ENCODE data around the gene FAF1. TPM values are rescaled to one million over a fixed set of nuclear protein-coding genes. Genes with fewer than 3 reads are reported as not detected.

FAF1 gene
- total RNA-seq, 1 donor from 2014 or later: 54.3 TPM

DNA sequence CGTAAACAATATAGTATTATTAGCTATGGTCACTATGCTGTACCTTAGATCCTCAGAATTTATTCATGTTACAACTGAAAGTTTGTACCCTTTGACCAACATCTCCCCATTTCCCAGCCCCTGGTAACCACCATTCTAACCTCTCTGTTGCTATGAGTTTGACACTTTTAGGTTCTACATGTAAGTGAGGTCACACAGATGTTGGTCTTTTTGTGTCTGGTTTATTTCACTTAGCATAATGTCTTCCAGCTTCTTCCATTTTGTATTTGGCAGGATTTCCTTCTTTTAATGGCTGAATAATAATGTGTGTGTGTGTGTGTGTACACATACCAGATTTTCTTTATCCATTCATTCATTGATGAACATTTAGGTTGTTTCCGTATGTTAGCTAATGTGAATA lies 139.5 kb downstream of the FAF1 start:
- DNase-seq (ENCODE audit: low spot score): no peak
- H3K4me1 Mint-ChIP-seq (ENCODE audit: unreplicated experiment): no peaks in the 10 kb centered on the region
- TF ChIP-seq, protein P1, sequence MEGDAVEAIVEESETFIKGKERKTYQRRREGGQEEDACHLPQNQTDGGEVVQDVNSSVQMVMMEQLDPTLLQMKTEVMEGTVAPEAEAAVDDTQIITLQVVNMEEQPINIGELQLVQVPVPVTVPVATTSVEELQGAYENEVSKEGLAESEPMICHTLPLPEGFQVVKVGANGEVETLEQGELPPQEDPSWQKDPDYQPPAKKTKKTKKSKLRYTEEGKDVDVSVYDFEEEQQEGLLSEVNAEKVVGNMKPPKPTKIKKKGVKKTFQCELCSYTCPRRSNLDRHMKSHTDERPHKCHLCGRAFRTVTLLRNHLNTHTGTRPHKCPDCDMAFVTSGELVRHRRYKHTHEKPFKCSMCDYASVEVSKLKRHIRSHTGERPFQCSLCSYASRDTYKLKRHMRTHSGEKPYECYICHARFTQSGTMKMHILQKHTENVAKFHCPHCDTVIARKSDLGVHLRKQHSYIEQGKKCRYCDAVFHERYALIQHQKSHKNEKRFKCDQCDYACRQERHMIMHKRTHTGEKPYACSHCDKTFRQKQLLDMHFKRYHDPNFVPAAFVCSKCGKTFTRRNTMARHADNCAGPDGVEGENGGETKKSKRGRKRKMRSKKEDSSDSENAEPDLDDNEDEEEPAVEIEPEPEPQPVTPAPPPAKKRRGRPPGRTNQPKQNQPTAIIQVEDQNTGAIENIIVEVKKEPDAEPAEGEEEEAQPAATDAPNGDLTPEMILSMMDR (IDR thresholded peaks at IDR 0.05; ENCODE audit: unreplicated experiment): no peak
- H3K27me3 Mint-ChIP-seq (ENCODE audit: unreplicated experiment): no peaks in the 10 kb centered on the region
- no peak overlapping the region for H3K4me3 Mint-ChIP-seq (ENCODE audit: unreplicated experiment)
- H3K36me3 Mint-ChIP-seq (ENCODE audit: low read depth, unreplicated experiment): no peaks in the 10 kb centered on the region
- H3K27ac Mint-ChIP-seq (ENCODE audit: unreplicated experiment): no peak overlapping the region
- H3K9me3 Mint-ChIP-seq (ENCODE audit: unreplicated experiment): no peaks in the 10 kb centered on the region

DNA sequence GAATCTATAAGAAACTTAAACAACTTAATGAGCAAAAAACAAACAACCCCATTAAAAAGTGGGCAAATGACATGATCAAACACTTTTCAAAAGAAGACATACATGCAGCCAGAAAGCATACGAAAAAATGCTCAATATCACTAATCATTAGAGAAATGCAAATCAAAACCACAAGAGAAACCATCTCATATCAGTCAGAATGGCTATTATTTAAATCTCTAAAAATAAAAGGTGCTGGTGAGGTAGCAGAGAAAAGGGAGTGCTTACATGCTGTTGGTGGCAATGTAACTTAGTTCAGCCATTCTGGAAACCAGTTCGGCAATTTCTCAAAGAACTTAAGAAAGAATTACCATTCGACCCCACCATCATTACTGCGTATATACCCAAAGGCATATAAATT lies 147.7 kb downstream of the FAF1 start:
- no peaks in the 10 kb centered on the region for H3K9me3 Mint-ChIP-seq (ENCODE audit: unreplicated experiment)
- peaks cover under 1% of the 10 kb centered on the region for H3K36me3 Mint-ChIP-seq (ENCODE audit: low read depth, unreplicated experiment)
- peak overlapping the region; percentile 45 for H3K27ac Mint-ChIP-seq (ENCODE audit: unreplicated experiment)
- H3K27me3 Mint-ChIP-seq (ENCODE audit: unreplicated experiment): peaks cover 2% of the 10 kb centered on the region
- no peak for DNase-seq (ENCODE audit: low spot score)
- H3K4me1 Mint-ChIP-seq (ENCODE audit: unreplicated experiment): no peaks in the 10 kb centered on the region
- no peak overlapping the region for H3K4me3 Mint-ChIP-seq (ENCODE audit: unreplicated experiment)
- TF ChIP-seq, protein P1 (IDR thresholded peaks at IDR 0.05; ENCODE audit: unreplicated experiment): no peak

DNA sequence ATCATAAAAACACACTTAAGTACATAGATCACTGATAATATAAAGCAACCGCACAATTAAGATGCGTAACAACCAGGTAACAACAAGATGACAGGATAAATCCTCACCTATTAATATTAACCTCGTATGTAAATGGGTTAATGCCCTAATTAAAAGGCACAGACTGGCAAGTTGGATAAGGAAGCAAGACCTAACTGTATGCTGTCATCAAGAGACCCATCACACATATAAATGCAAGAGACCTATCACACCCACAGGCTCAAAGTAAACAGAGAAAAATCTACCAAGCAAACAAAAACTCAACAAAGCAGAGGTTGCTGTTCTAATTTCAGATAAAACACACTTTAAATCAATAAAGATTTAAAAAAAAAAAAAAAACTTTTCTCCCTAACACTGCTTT lies 151.8 kb downstream of the FAF1 start:
- peaks cover 2% of the 10 kb centered on the region for H3K27me3 Mint-ChIP-seq (ENCODE audit: unreplicated experiment)
- TF ChIP-seq, protein P1 (IDR thresholded peaks at IDR 0.05; ENCODE audit: unreplicated experiment): no peak
- no peak for DNase-seq (ENCODE audit: low spot score)
- no peak overlapping the region for H3K27ac Mint-ChIP-seq (ENCODE audit: unreplicated experiment)
- peaks cover 7% of the 10 kb centered on the region for H3K36me3 Mint-ChIP-seq (ENCODE audit: low read depth, unreplicated experiment)
- no peaks in the 10 kb centered on the region for H3K9me3 Mint-ChIP-seq (ENCODE audit: unreplicated experiment)
- H3K4me3 Mint-ChIP-seq (ENCODE audit: unreplicated experiment): no peak overlapping the region
- H3K4me1 Mint-ChIP-seq (ENCODE audit: unreplicated experiment): no peaks in the 10 kb centered on the region

- no peak for DNase-seq (ENCODE audit: low spot score)
- peaks cover 9% of the 10 kb centered on the region for H3K4me1 Mint-ChIP-seq (ENCODE audit: unreplicated experiment)
- no peak overlapping the region for H3K27ac Mint-ChIP-seq (ENCODE audit: unreplicated experiment)
- no peaks in the 10 kb centered on the region for H3K36me3 Mint-ChIP-seq (ENCODE audit: low read depth, unreplicated experiment)
- no peaks in the 10 kb centered on the region for H3K9me3 Mint-ChIP-seq (ENCODE audit: unreplicated experiment)
- no peaks in the 10 kb centered on the region for H3K27me3 Mint-ChIP-seq (ENCODE audit: unreplicated experiment)
- TF ChIP-seq, protein P1 (IDR thresholded peaks at IDR 0.05; ENCODE audit: unreplicated experiment): no peak
- H3K4me3 Mint-ChIP-seq (ENCODE audit: unreplicated experiment): no peak overlapping the region
These were observed 163.8 kb downstream of the FAF1 start for GRCh38 chr1:50796272-50796671.

DNA sequence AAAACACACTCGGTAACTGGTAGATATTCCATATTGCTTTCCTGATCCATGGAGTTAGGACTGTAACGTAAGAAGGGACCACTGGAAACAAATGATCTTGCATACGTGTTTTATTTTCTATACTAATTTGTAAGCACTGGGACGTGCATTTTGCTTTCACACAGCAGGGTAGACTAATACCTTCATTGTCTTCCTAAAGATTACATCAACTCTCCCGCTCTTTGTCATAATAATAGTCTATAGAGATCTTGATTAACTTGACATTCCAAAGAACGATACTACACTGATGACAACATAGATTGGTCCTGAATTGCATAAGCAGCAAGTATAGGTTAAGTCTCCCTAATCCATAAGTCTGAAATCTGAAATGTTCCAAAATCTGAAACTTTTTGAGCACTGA lies 166.5 kb downstream of the FAF1 start:
- Mint-ChIP-seq H3K4me1 (ENCODE audit: unreplicated experiment) (peaks cover 9% of the 10 kb centered on the region), H3K27me3 (ENCODE audit: unreplicated experiment) (no peaks in the 10 kb centered on the region), H3K27ac (ENCODE audit: unreplicated experiment) (no peak overlapping the region), H3K9me3 (ENCODE audit: unreplicated experiment) (no peaks in the 10 kb centered on the region), H3K4me3 (ENCODE audit: unreplicated experiment) (no peak overlapping the region), H3K36me3 (ENCODE audit: low read depth, unreplicated experiment) (no peaks in the 10 kb centered on the region)
- TF ChIP-seq, protein P1 (IDR thresholded peaks at IDR 0.05; ENCODE audit: unreplicated experiment): no peak
- DNase-seq (ENCODE audit: low spot score): no peak

Measured in endothelial cell (in vitro differentiated cells).